ENCODE results near the gene DARS1. TPM values are rescaled to one million over a fixed set of nuclear protein-coding genes. Genes with fewer than 3 reads are reported as not detected.

Gene DARS1
- 44.6 TPM for total RNA-seq

DNA sequence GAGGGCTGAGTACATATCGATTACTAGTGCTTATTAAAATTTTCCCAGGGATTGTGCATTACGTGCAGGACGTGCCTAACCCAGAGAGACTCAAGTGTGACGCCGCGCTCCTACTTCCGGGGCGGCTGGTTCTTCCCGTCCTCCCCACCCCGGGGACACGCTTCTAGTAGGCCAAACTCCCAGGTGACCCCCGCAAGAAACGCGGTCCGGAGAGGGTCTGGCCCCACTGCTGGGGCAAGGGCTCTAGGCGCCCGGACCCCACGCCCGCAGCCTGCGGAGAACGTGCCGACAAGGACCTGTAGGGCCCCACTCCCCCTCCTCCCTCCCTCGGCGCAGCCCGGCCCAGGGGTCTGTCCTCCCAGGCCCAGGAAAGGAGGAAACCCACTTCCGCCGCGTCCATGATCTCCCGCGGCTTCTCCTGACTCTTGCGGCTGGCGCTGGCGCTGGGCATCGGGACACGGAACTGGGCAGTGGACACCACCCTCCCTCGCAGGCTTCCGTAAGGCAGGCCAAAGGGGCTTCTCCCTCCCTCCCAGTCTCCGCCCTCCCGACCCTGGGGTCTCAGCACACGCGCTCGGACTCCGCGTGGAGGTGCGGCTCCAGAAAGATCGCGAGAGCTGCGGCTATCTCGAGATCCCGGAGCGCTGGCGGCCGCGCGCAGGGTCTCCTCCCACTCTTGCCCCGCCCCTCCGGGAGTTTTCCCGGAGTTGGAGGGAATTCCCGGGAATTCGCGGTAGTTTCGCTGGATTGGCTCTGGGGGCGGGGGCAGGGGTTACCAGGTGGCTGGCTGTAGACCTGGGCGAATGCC lies at the start of gene DARS1:
TSS of gene DARS1 (minus strand) at position 609 of the 808 bp plus-strand sequence. CDS start at position 451, 158 bp downstream.
- DNase-seq (ENCODE audit: low spot score), result peak; percentile 95

DNA sequence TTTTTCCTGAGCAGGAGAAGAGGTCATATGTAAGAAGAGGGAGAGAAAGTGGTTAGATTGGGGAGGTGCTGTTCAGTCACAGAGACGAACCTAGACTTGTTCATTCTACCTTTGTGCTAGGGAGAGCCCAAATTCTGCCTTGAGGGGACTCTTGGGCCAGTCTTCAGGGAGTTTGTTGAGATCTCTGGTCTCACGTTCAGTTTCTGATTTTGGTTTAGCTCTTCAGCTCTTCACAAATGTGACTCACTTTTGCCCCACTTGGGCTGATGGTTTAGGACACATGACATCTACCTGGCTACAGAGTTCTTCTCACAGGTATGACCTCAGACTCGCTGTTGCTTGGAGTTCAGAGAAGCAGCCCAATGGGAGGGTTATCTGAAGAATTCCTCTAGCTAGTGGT lies 49.2 kb upstream of the DARS1 start:
- no peak for DNase-seq (ENCODE audit: low spot score)

DNA sequence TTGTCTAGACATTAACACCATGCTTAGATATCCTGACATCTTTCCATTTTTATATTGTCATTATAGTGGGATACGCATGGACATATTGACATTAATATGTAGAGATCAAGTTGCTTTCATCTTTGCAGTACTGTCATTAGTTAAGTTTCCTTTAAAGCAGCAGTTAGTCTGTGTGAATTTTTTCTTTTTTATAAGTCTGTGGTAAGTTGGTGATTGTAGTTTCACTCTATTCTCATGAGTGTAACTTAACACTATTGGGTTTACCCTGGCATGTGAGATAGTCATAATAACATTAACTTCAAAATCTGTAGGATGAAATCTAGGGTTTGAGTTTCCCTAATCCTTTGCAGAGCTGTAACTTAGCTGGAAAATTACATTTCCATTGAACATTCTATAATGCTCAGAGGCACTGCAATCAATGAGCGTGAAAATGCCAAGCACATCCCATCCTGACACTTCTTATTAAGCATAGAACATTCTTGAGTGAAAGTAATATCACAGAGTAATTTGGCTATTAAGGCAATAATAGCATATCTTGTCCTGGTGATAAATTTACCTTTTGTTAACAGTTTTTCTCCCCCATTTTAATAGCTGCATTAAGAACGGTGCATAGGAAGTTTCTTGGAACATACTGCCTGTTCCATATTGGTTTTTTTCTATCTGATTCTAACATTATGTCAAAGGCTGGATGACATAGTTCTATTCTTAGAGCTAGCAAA lies 47.5 kb upstream of the DARS1 start:
- no peak for DNase-seq (ENCODE audit: low spot score)

DNA sequence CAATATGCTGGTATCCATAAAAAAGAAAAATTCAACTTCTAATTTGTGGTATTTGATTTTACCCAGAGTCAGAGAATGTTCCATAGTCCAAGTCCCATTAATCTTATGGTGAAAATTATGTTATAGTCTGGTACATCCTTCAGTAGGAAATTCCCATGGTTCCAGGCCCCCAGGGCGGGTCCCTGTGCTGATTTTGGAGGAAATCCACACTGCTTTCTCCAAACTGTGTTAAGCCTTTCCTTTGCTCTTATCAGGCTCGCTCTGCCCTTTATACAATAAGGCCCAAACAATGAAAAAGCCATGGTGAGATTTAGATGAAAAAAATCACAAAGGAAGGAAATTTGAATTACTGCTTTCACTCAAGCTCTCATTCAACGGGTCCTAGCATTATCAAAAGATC lies 46.8 kb upstream of the DARS1 start:
- DNase-seq (ENCODE audit: low spot score), result no peak

DNA sequence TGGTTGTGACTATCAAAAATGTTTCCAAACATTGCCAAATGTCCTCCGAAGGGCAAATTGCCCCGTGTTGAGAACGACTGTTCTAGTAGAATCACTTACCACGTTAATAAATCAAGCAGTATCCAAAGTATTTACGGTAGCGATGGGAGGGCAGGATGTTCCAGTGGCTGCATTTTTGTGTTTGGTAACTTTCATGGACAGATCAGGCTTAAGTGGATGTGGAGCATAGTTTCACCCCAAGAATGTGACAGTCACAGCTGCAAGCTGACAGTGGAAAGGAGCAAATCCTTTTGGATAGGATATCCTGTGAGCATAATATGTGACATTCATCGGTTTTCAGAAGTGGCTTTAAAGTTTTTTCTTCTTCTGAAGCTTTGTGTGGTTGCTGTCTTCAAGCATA lies 46.3 kb upstream of the DARS1 start:
- no peak for DNase-seq (ENCODE audit: low spot score)

DNA sequence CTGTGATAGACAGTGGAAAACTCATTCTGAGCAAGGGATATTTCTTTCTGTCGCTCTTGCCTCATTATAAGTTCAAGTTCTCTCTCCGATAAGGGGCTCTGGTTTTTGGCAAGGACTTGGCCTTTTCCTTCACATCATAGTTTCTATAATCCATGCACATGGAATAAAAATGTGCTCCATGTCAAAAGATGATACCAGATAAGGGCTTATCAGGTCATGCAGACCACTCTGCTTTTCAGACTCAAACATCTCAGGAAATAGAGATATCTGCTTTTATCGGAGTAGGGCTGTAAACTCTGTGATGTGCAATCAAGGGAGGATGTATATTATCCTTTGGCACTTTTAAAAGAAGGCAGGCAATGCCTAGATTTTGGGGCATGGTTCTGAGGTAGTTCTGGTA lies 45.0 kb upstream of the DARS1 start:
- DNase-seq (ENCODE audit: low spot score), result no peak

DNA sequence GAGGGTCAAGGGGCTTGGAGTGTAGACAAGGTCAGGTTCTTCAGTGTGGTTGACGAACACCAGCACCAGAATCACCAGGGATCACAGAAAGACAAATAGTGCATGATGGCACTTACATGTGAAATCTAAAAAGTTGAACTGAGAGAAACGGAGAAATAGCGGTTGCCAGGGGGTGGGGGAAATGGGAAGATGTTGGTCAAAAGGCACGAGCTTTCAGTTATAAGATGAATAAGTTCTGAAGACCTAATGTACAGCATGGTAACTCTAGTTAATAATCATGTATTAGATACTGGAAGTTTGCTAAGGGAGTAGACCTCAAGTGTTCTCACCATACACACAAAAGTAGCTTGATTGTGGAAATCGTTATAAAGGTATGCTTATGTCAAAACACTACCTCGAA lies 43.7 kb upstream of the DARS1 start:
- DNase-seq (ENCODE audit: low spot score), result no peak

DNA sequence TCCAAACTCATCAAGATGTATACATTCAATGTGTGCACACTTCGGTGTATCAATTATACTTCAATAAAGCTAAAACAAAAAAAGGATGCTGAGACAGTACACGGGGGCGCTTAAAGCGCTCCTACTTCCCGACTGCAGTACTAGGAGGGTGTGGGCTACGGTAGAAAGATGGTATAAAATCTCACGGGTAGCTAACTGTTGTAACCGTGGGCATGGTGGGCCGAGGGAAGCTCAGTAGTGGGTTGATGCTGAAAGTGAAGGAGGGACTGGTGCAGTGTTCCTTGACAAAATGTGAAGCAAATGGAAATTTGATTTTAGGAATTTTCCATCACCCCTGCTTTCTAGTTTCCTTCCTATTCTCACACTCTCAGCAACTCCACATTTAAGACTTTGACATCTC lies 42.6 kb upstream of the DARS1 start:
- DNase-seq (ENCODE audit: low spot score), result no peak

DNA sequence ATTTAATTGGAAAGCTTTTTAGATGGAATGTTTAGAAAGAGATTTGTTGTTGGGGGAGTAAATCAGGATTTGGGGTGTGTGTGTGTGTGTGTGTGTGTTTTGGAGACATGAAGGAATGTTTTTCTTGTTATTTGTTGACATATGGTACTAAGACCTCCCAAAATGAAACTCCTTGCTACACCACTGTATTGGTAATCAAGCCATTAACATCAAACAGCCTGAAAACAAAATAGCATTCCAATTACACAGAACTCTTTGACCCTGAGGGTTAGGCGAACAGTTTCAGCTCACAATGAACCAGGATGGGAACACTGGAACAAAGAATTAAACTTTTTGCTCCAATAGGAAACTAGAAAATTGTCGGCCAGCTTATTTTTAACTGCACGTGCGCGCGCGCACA lies 41.7 kb upstream of the DARS1 start:
- DNase-seq (ENCODE audit: low spot score), result no peak

DNA sequence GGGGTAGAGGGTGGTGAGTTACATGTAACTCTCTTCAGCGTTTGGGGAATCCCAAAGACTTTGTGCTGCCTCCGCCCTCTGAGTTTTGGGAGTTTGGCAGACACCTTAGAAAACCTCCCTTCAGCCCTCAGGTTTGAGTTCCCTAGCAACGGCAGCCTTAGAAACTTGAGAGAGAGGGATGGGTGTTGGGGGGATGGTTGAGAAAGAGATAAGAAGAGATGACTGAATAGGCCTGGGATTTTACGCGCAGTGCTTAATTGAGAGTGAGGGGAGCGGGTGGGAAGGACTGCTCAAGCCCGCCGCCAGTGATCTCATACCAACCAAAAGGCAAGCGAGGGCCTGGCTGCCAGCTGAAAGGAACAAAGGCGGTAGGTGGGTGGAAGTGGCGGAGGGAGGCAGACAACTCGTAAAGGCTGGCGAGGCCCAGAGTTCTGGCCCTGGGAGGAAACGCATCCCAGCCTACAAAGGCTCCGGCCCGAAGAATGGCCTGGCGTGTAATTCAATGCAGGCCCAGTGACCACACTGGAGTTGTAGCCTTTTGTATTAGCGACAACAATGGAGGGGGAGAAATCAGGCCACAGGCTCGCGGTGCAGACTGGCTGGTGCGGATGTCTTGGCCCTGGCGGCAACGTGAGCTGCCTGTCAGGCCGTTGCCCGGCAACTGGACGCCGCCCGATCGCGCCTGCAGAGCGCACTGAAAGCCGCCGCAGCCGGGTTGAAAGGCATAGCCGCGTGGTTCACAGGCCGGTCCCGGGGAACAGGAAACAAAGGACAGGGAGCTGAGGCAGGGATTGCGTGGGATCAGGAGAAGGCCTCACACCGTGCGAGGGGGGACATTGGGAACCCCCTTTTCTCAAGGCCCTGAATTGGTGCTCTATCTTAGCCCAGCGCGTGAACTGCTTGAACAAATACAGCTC lies 39.9 kb upstream of the DARS1 start:
- DNase-seq (ENCODE audit: low spot score), result peak; percentile 68

DNA sequence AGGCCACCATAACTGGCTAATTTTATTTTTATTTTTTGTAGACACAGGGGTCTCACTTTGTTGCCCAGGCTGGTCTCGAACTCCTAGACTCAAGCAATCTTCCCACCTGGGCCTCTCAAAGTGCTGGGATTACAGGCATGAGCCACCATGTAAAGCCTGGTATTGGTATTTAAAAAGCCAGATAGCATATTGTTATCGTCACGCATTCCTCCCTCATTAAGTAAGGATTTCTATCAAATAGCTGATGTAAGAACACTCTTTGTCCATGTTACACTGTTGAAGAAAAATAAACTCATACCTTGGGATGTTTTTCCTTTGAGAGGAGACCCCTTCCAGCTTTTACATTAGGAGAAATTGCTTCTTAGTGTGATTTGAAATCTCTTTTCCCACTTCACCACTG lies 39.2 kb upstream of the DARS1 start:
- DNase-seq (ENCODE audit: low spot score), result no peak

DNA sequence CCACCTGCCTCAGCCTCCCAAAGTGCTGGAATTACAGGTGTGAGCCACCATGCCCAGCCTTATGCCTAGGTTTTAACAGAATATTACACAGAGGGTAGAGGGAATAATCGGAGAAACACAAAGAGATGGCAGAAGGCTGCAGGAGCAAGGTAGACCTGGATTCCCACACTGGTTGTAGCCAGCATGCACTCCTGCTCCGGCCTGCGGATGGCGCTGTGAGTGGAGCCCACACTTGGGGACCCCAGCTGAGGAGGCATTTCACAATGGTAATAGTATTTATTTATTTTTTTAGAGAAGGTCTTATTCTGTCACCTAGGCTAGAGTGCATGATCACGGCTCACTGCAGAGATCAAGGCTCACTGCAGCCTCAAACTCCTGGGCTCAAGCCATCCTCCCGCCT lies 38.8 kb upstream of the DARS1 start:
- no peak for DNase-seq (ENCODE audit: low spot score)

DNA sequence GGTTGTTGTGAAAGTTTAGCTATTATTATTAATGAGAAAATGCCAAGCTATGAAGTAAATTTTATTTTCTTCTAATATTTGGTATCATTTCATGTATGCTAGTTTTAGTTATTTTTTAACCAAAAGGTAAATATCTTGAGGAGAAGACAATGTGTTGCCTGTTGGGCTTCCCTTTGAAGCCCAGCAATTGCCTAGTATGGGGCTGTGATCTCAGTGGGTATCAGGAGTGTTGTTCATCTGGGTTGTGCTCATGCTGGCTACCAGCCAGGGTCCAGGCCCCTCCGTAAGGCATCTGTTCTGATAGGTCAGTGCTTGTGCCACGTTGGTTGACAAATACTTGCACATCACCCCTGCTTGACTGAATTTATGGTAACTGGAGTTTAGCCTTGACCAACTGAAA lies 38.0 kb upstream of the DARS1 start:
- no peak for DNase-seq (ENCODE audit: low spot score)

DNA sequence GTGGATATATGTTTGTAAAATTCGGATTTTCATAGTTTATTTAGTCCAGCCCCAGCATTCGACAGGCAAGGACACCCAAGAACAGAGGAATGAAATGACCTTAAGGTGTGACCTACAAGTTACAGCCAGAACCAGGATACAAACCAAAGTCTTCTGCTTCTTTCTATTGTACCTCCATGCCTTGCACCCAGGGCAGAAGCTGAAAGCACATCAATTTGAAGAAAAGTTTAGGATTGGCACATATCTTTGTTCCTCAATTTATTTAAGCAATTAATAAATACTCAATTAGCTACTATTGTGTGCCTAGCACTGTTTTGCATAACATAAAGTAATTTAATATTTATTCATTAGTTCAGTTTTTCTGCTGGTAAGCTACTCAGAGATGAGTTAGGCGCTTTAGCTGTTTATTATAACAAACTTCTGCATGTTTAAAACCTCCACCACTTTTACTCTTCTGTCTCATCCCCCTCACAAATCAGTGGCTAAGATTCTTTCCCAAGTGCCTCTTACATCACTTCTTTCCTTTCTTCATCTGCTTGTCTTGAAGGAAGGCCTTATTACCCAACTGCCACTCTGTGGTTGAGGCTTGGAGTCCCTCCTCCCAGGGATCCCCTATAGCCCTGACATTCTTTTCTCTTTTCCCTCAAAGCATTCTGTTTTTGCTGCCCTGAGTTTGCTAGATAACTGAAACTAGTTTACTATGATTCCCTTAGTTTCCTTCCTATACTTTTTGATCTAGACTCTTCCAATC lies 37.1 kb upstream of the DARS1 start:
- no peak for DNase-seq (ENCODE audit: low spot score)

DNA sequence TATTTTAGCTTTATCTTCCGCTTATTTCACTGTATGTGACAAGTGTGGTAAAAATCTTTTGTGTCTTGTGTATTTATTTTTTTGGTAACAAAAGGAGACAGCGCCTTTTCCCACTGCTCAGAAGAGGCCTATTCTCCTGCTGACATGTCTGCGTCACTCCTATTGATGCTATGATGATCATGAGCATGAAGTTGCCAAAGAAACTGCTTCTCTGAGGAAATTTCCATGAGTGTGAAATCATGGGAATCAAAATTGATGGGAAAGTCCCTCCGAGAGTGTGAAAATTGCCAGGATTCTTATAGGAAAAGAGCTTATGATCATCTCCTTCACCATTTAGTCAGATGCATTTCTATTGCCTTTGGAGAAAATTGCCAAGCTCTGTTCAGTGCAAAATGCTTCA lies 36.5 kb upstream of the DARS1 start:
- no peak for DNase-seq (ENCODE audit: low spot score)

DNA sequence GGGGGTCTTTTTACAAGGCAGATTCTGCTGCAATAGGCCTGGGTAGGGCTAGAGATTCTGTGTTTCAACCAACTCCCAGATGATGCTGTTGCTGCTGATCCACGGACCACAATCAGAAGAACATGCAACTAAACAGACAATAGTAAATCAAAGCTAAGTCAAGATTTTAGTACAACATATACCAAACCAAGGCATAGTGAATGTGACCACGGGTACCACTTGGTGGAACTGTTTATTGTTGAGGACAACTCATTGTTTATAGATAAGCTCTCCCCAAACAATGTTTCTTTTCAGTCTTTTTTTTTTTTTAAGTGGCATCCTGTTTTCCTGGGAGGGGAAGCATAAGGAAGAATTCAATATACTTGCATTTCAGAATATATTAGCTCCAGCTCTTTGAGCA lies 36.0 kb upstream of the DARS1 start:
- DNase-seq (ENCODE audit: low spot score), result no peak

DNA sequence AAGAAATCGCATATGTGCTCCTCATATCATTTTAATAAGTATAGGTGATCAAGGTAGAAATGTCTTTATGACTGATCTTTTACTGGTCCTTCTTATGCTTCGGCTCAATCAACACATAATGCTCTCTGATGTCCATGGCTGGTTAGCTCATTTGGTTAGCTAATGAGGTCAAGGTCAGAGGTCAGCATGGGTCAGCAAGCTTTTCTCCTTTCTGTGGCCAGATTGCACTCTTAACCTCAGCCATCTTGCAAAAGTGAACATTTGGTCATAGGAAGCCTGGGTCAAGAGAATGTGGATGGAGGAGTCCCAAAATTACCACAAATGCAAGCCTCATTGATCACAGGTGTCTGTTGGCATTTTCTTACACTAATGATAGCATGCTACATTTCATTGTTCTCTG lies 35.4 kb upstream of the DARS1 start:
- DNase-seq (ENCODE audit: low spot score), result no peak

DNA sequence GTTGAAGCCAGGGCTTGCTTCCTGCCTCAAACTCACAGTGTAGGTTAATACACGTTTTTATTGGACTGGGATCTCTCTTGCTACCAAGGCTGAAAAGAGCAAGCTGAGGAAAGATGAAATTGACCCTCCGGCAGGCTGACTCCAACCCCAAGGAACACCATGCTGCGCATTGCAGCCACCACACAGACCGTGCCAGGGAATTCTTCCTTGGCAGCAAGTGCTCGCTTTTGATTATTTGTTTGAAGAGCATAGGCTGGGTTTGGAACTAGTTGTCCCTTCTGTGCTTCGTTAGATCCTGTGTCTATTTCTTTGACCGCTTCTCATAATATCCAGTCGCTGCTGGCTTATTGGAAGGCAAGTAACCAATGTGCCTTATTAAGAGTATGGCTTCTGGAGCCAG lies 34.4 kb upstream of the DARS1 start:
- no peak for DNase-seq (ENCODE audit: low spot score)

DNA sequence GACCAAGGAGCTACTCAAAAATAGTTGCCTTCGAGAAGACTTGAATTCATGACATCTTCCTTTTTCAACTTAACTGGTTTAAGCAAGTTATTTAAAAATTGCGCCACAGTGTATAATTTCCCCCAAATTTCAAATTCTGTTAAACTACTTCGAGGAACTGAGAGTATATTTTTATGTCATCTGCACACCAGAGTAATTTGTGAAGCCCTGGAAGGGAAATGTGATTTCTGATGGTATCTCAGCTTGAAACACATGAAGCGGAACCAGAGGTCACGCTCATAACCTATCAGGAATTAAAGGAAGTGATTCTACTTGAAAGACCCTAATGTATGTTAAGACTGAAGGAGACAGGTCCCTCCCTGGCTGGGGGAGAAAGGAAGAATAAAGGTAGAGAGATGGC lies 33.9 kb upstream of the DARS1 start:
- DNase-seq (ENCODE audit: low spot score), result no peak

DNA sequence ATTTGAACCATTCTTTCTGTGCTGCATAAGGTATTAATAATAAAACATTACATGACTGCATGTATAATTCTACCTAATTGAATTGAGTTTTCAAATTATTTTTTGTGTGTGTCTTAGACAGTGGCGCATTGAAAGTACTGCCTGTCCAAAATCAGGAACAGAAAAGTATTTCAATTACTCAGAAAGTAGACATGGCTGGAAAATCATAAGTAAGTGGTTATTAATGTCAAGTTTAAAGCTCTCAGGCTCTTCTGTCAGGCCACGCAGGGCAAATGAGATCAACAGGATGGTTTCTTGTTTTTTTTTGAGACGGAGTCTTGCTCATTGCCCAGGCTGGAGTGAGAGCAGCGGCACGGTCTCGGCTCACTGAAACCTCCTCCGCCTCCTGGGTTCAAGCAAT lies 32.4 kb upstream of the DARS1 start:
- no peak for DNase-seq (ENCODE audit: low spot score)

DNA sequence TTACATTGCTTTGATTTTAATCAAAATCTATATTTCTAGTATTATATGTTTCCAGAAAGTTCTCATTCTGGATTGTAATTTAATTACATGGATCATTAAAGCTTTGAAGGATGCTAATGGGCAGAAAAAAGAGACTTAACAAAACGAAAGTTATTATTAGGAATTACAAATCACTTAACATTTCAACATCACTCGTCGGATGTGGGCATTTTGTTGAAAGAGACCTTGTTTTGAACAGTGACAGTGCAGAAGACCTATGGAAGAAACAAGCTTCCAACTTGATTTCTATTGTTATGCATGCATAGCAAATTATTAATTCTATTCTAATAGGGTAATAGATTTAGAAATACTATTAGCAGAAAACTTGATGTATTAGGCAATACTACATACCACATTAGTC lies 31.4 kb upstream of the DARS1 start:
- no peak for DNase-seq (ENCODE audit: low spot score)

DNA sequence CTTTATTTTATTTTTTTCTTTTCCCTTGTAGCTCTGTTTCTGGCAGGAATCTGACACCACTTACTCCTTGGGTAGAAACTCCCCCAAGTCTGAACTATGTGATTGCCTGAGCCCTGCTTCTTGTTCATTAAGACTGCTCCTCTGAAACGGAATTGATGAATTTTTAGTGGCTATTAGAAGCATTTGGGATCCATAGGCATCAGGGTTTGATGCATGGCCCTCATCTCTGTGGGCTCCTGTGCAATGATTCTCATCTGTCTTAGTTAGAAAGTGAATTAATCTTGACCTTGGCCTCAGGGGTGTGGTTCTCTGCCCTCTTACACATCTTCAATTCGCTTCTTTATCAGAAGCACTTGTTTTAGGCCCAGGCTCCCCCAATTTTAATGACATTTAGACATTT lies 31.0 kb upstream of the DARS1 start:
- no peak for DNase-seq (ENCODE audit: low spot score)
